CD4-positive, alpha-beta T cell treated with Interleukin-6 at 100 ng/mL for 8 hours (primary cell): Measurements from ENCODE around the gene KCP.

Experiments
- DNase-seq: peaks from one replicate; pipeline ENCODE4 v3.0.0-alpha.2; 2020; ENCODE audit warnings: mixed read lengths, low spot score

KCP gene

DNA sequence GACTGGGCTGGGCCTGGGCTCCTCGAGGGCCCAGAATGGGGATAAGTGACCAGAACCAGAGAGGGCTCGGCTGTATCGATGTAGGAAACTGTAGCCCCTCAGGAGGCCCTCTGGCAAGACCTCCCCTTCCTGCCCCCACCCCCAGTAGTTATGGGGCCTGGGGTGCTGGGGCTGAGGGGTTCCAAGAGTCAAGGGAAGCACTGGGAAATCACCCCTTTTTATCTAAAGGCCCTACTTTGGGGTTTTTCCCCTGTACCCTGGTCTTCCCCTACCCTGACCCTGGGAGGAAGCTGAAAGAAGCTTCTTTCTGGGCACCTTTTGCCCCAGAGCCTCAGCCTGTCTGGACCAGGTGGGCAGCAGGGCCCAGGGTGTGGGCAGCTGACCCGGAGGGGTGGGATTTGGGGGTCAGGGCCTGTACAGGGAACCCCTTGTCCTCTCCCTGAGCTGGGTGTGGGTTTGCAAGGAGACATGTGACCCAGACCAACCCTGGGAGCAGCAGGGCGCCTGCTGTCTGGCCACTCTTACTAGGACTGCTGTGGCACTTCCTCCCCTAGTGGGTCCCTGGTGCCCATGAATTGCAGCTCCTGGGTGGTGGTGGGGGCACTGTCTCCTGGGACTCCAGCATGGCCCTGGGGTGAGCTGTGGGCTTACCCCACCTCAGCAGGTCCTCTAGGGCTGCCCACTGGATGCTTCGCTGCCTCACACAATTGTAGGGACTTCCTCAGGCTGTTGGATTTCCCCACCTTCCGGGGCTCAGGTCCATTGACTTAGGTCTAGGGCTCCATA lies 28.8 kb upstream of the KCP start:
- DNase-seq, result no peak

DNA sequence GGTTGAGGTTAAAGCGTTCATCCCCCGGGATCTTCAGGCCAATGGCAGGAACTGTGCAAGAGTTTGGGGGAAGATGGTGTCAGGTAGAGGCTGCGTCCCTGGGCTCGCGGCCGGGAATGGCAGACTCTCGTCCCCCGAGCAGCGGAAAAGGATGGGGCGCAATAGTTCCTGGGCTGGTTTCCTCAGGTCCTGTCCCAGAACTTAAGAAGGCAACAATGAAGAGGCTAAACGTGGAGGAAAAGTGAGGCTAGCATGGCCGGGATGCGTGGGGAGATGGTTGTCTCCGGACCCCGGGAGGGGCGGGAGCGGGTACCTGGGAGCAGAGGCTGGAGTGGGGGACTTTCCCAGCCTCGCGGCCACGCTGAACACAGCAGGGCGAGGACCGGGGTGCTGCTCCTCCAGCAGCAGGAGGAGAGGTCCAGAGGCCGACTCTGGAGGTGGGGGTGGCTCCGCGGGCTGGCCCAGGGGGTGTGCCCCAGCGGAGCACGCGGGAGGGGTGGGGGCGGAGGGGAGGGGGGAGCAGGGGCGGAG lies 28.1 kb upstream of the KCP start:
- no peak for DNase-seq

DNA sequence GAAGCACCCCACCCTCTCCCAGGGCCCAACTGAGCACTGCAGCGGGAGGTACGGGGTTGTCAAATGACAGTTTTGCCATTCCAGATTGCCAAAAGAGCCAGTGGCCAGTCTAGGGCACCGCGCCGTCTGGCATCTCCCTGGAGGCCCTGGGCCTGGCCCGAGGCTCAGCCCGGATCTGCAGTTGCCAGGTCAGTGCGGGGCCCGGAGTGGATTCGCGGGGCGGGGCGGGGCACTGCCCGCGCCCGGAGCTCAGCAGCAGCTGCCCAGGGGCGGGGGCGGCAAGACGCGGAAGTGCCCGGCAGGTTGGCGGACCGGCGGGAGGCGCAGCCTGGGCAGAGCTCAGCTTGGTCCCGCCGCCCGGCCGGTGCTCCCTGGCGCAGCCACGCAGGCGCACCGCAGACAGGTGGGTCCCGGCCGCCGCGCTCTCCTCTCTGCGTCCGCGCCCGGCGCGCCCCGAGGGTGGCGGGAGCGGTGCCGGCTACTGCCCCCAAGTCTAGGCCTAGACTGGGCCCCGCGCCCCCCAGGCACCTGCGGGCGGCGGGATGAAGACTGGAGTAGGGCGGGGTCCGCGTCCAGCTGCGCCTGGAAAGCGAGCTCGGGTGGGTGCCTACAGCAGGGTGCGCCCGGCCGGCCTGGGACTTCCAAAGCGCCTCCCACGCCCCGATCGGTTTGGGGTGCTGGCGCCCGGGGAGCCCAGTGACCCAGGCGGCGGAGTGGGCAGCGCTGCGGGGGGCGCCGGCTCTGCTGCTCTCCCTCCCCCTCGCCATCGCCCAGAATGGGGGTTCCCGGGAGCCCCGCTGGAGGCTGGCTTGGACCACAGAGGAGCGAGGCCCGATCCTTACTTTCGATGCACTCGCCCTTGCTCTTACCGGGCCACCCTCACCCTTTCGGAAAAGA lies 27.4 kb upstream of the KCP start, which contains the start of gene IRF5:
IRF5 (plus strand) TSS at position 281 of the 897 bp plus-strand sequence. CDS start 4,155 bp downstream, outside the sequence.
- no peak for DNase-seq

DNA sequence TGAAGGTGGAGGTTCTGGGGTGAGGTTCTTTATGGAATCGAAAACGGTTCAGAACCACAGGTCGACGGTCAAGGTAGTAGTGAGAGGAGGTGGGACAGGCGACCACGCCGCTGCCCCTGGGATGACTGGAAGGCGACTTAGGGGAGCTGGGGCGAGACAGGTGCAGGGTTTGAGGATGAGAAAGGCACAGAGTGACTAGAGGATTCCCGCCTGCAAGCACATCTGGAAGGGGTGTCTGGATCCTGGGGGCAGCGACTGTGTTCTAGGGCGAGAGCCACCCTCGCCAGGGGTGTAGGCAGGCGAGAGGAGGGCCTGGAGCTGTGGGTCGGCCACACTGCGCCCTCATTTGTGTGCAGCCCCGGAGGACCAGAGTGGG lies 26.8 kb upstream of the KCP start:
- no peak for DNase-seq

DNA sequence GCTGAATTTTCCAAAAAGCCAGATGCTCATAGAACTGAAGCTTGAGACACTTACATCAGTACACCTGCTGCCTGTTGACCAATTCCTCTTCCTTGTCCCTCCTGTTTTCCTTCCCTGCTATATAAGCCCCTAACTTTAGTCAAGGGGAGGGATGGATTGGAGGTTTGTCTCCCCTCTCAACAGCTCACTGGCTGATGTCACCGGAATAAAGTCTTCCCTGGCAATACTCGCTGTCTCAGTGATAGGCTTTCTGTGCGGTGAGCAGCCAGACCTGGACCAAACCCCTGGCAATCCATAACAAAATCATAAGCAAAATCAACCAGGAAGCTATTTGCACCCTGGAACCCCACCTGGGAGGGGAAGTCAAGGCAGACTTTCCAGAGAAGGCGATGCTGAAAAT lies 26.3 kb upstream of the KCP start:
- no peak for DNase-seq

DNA sequence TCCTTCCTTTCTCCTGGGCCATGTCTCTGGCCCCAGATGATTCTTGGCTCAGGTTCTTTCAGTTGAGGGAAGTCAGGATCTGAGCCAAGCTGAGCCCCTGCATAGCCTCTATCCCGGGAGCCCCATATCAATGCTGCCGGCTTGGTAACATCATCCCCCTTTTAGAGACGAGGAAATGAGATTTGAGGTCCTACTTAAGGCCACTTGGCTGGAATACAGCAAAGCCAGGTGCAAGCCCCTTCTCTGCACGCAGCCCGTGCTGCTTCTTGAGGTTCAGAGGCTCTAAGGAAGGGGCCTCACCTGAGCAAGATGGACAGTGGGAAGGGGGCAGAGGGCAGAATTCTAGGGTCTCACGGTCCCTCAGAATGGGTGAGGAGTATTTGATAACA lies 24.8 kb upstream of the KCP start:
- DNase-seq, result no peak

DNA sequence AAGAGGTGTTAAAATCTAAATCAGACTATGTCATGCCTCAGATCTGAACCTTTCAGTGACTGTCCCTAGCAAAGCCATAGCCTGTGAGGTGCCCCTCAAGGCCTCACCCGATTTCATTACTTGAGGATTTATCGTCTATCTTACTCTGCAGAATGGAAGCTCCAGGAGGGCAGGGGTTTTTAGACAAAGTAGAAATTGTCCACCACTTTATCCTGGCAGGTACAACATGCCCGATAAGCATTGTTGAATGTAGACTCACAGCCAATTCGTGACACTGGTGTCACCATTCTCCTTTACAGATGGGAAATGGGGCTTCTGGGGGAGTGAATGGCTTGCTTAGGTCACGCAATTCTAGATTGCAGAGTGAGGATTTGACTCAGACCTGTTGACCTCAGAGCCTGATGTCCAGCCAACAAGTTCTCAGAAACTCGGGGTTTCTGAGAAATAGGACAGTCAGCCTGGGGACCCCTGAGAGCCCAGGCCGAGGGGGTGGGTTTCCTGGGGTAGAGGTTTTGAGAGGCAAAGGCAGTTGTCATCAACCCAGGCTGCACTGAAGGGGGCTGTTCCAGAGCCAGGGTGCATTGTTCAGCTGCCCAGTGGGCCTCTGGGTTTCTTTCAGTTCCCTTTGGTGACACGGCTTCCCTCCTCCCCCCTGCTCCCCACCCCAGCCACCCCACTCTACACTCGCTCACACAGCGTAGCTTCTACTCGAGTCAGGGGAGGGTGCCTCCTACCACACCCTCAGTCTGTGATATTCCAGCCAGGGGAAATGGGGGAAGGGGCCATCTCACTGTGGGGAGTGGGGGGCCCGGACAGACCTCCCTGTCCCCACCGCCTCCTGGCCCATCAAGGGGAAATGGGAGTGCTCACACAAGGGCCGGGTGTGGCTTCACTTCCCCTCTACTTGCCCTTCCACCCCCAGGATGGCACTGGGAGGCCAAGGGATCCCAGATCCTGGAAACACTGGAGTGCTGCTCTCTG lies 24.1 kb upstream of the KCP start:
- DNase-seq, result no peak

DNA sequence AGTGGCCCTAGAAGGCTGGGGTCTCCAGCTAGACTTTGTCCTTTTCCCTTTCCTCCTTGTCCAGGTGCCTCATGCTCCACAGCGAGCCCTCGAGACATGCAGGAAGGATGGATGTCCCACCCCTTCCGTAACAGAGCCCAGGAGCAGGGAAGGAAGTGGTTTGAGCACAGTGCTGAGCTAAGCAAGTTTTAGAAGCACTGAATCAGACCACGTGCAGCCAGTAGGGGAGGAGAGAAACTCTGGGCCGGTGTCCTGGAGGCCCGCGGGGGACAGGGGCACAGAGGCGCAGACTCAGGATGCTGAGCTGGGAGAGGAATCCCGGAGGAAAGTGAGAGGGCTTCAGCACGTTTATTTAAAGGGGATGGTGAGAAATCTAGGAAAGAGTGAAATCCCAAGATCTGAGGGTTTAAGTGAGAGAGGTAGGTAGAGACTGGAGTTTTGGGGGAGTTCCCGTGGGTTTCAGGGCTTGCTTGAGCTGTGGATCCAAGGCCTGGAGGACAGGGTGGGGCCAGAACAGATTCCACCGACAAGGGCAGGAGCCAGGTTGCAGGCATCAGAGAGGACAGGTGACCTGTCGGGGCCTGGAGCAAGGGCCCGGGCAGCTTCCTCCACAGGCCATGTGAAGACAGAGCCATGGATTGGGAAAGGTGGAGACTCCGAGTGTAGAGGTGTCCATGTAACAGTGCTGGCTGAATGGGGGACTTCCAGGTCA lies 22.8 kb upstream of the KCP start:
- peak; percentile 63 for DNase-seq

DNA sequence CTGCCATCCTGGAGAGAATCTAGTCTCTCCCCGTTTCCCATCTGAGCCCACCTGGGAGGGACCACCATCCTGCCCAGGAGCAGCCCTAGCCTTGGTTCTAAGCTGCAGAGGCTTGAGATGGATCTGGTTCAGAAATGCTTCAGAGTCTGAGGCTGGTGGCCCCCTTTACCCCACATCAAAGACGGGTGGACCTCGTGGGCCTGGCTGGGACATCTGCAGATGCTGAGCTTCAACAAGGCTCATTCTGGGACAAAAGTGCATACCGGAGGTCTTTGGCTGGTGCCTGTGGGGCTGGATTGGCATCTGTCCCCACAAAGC lies 22.3 kb upstream of the KCP start:
- DNase-seq, result no peak

DNA sequence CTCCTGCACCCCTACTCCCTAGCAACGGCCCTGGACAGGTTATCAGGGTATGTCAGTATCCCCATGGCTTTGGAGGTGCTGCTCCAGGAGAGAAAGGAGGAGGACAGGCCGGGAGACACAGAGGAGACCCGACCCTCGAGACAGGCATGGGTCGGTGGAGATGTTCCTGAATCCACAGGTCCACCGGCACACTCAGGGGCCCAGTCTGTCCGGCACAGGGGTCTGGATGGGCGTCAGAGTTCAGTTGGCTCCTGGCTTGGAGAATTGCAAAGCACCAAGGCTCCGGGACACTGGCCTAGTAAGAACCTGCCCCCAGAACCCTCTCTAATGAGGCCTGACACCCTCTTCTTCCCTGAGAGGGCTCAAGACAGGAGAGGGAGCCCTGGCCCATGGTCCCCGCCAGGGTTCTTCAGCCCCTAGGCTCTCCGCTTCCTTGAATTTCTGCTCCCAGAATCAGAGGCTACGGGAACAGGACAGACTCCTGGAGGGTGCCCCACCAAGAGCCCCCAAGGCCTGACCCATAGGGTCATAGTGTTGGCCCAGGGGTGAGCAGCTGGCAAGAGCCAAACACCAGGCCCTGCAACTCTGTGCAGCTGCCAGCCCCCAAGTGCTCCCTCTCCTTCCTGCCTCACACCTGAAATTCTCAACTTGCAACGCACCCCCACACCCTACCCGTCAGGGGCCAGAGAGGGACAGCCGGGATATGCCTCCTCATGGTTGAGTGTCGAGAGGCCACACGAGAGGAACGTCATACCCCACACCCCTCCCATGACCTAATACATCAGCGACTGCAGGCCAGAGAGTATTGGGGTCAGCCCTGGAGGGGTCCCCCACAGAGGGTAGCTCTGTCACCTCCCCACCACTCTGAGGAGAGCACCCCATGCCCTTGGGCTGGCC lies 21.7 kb upstream of the KCP start:
- no peak for DNase-seq

DNA sequence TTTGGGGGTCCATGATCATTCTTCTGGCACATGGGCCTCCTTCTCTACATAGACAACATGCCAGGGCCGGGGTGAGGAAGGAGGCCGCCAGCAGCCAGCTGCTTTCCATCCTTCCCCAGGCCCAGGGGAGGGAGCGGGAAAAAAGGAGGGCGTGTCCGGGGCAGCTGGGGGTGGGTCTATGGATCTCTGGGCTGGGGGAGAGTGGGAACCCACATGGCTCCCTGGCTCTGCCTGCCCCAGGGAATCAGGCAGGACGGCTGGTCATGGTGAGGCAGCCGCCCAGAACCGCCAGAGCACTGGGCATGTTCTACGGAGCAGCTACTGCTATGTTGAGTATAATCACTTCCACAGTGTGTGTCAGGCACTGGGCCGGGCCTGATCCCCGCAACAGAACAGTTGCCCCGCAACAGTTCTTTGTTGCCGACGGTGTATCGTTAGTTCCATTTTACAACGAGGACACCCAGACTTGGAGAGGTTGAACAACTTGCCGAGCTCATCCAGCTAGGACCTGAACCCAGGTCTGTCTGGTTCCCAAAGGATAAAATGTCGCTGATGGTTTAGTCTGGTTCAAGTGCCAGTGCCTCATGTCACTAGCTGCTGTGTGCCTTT lies 20.8 kb upstream of the KCP start:
- no peak for DNase-seq

DNA sequence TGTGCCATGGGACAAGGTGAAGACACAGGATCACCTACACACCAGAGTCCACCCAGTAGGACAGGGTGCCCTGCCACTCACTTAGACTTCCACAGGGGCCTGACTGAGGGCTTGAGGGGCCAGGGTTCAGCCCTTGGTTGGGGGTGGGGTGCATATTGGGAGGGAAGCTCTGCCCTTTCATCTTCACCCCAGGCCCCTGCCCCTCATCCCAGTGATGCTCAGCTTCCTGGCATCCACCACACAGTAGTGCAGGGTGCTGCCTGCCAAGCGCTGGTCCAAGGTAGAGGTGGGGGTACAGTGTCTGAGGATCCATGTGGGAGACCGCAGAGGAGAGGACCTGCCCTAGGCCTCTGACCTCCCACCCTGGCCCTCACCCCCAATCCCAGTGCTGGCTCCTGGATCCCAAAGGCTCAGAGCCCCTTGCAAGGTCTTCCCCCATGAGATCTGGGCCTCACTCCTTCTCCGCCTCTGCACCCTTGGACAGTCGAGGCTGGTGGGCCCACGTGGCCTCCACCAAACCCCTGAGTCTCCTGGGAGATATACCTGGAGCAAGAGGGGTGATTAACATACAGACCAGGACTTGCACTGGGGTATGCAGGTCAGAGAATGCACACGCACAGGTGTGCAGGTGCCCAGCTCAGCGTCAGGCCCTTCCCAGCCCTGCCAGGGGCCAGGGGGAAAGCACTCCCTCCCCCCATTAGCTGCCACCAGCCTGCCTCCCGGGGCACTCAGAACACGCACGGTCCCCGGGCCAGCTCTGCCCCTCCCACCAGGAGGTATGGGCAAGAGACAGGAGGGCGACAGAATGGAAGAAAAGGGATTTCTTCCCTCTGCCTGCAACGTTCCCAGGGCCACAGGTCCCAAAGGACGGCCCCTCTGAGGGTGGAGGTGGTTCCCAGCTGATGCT lies 18.6 kb upstream of the KCP start:
- no peak for DNase-seq

DNA sequence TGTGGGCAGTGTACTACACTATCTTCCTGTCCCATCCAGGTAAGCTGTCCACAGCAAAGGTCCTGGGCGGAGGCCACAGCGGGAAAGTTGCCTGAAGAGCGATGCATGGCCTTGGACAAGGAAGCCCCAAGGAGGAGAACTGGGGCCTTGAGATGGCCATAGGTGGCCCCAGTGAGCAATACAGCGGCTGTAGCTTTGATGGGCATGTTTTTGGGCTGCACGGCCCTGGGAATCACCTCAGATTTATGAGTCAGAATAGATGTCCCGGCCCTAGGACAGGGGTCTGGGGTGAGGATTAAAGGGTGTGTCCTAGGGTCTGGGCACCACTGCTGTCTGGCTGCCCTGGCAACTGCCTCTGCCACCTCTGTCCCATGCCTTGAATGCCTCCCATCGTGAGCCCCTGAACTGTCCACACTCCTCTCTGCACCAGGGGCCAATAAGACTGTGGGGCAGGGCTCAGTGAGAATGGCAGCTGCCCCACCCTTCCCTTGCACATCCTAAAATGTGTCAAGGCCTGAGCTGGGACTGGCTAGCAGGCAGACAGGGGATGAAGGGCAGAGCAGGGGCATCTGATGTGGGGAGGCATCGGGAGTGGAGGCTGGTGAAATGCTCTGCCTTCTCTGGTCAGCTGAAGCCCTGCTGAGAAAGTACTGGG lies 17.8 kb upstream of the KCP start:
- no peak for DNase-seq

DNA sequence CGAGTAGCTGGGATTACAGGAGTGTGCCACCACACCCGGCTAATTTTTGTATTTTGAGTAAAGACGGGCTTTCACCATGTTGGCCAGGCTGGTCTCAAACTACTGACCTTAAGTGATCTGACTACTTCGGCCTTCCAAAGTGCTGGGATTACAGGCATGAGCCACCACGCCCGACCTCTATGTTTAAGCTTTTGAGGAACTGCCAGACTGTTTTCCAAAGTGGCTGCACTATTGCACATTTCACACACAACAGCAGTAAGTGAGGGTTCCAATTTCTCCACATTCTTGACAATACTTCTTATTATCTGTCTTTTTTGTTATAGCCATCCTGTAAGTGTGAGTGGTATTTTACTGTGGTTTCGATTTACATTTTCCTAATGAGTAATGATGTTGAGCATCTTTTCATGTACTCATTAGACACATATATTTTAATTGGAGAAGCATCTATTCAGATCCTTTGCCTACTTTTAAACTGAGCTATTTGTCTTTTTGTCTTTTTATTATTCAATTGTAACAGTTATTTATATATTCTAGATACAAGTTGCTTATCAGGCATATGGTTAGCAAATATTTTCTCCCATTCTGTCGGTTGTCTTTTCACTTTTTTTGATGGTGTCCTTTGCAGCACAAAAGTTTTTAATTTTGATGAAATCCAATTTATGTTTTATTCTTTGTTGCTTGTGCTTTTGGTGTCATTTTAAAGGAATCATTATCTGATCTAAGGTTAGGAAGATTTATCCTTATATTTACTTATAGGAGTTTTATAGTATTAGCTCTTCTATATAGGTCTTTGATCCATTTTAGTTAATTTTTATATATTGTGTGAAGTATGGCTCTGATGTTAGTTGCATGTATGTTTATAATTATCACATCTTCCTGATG lies 14.4 kb upstream of the KCP start:
- DNase-seq, result no peak

DNA sequence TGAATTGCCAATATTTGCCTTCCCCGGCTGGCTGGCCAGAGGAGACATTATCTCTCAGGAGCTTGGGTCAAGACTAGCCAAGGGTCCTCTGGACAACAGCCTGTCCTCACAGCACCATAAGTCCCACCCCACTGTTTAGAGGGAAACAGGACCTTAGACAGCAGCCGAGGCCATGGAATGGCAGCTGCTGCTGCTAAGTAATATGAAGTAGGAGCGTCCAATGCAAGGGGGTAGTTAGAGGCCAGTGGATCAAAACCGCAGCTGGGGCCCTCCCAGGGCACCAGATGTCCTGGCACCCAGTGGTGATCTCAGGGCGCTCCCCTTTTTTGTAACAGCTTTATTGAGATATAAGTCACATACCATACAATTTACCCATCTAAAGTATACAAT lies 12.9 kb upstream of the KCP start:
- DNase-seq, result no peak

DNA sequence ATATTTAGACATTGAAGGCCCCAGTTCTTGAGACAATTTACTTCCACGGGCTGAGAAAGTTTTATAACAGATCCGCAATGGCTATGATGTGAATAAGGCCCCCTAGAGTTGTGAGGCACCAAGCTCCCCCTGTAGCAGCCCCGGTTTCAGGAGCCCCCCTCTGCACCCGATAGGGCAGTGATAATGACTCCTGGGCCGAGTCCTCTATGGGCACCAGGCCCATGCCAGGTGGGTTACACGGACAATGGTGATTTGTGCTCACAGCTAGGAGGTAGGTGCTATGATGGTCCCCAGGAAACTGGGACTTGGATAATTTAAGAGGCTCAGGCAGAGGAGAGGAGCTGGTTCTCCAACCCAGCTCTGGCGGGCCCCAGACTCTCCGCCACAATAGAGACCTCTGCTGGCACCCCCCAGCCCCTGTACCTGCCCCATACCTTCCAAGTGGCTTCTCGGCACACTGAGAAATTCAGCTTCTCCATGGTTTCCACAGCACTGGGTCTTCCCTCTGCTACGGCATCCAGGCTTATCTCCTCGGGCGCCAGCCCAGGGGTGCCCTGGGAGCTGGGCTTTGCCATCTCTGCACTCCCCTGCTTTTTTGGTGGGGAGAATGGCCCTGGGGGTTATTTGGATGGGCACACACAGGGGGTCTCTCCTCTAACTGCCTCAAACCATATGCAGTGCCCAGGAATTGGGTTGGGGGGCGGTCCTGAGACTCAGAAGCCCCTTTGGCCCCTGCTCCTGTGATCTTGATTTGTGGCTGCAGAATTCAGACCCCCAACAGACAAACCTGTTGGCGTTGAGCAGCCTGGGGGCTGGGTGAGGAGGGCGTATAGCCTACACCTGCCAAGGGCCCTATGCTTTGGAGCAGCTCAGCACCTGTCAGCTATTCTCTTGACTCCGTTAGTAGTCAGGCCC lies 12.2 kb upstream of the KCP start:
- no peak for DNase-seq
